NK-92 treated with Interleukin-12 subunit alpha and Interleukin-12 subunit beta, amount 100 ng/mL, for 24 hours (cell line): ENCODE data around the gene ZMYND15.

Source experiments
- DNase-seq: peaks from one replicate; lab custom pipeline; 2025; lab: John Stamatoyannopoulos, UW

ZMYND15 gene

GRCh38 chr17:4742629-4743028 is 3.0 kb downstream of the ZMYND15 start:
- no peak for DNase-seq

- no peak for DNase-seq
Measured at GRCh38 chr17:4743216-4743615, 3.6 kb downstream of the ZMYND15 start.

GRCh38 chr17:4743898-4744297 is 4.3 kb downstream of the ZMYND15 start:
- DNase-seq: no peak

GRCh38 chr17:4744999-4745969 is 5.7 kb downstream of the ZMYND15 start:
- no peak for DNase-seq

GRCh38 chr17:4747847-4748246 is 8.2 kb downstream of the ZMYND15 start:
- no peak for DNase-seq

- no peak for DNase-seq
Measured at GRCh38 chr17:4748686-4749085, 9.1 kb downstream of the ZMYND15 start.

- no peak for DNase-seq
Measured at GRCh38 chr17:4750606-4751005, 11.0 kb downstream of the ZMYND15 start.

- DNase-seq: no peak
Measured at GRCh38 chr17:4751932-4752331, 12.3 kb downstream of the ZMYND15 start.

GRCh38 chr17:4753392-4753791 is 13.8 kb downstream of the ZMYND15 start:
- DNase-seq: no peak

GRCh38 chr17:4759776-4760236 is 20.2 kb downstream of the ZMYND15 start:
- DNase-seq: no peak

GRCh38 chr17:4764595-4764994 is 25.0 kb downstream of the ZMYND15 start:
- DNase-seq: no peak

- DNase-seq: no peak
Measured at GRCh38 chr17:4766201-4766600, 26.6 kb downstream of the ZMYND15 start.

- no peak for DNase-seq
Measured at GRCh38 chr17:4766723-4767122, 27.1 kb downstream of the ZMYND15 start.

- DNase-seq: no peak
Measured at GRCh38 chr17:4768298-4768697, 28.7 kb downstream of the ZMYND15 start.

GRCh38 chr17:4769628-4770027 is 30.0 kb downstream of the ZMYND15 start:
- DNase-seq: no peak

- DNase-seq: no peak
Measured at GRCh38 chr17:4771519-4772234, 32.0 kb downstream of the ZMYND15 start, which contains the start of gene TM4SF5. Gene TM4SF5 (plus strand): TSS chr17:4771886. CDS start chr17:4771923, 37 bp downstream.

GRCh38 chr17:4772235-4772613 is 32.6 kb downstream of the ZMYND15 start:
- no peak for DNase-seq

- DNase-seq: no peak
Measured at GRCh38 chr17:4777969-4778760, 38.5 kb downstream of the ZMYND15 start.

- no peak for DNase-seq
Measured at GRCh38 chr17:4780325-4780955, 40.8 kb downstream of the ZMYND15 start.

- DNase-seq: no peak
Measured at GRCh38 chr17:4782652-4783051, 43.0 kb downstream of the ZMYND15 start.

GRCh38 chr17:4785311-4786105 is 45.9 kb downstream of the ZMYND15 start:
- DNase-seq: no peak
